Activated CD4-positive, alpha-beta T cell treated with anti-CD3 and anti-CD28 coated beads for 48 hours (primary cell): ENCODE results near the gene KIF9.
"Not testable (repeated sequence)": the region's sequence is repeated elsewhere in the genome, so short reads cannot be mapped to it uniquely, and the experiment has no call there.

Experiments used
- DNase-seq: peaks from one replicate; pipeline ENCODE4 v3.0.0-alpha.2; 2020

The KIF9 gene

GRCh38 chr3:47294392-47294791 is 11.8 kb upstream of the KIF9 start:
- DNase-seq, result no peak

- no peak for DNase-seq
Observed at GRCh38 chr3:47293822-47294221, 11.2 kb upstream of the KIF9 start.

GRCh38 chr3:47291754-47292420 is 9.3 kb upstream of the KIF9 start:
- not testable (repeated sequence) for DNase-seq

- no peak for DNase-seq
Observed at GRCh38 chr3:47291158-47291753, 8.7 kb upstream of the KIF9 start.

- DNase-seq, result no peak
Observed at GRCh38 chr3:47288966-47289910, 6.6 kb upstream of the KIF9 start.

- DNase-seq, result peak; percentile 61
Observed at GRCh38 chr3:47283591-47284364, 1.2 kb upstream of the KIF9 start.

GRCh38 chr3:47283193-47283537 is 566 bp upstream of the KIF9 start:
- DNase-seq, result peak; percentile 34

- DNase-seq, result no peak
Observed at GRCh38 chr3:47280519-47280918, 2.1 kb downstream of the KIF9 start.

GRCh38 chr3:47276558-47276957 is 6.0 kb downstream of the KIF9 start:
- DNase-seq, result no peak

GRCh38 chr3:47274652-47275051 is 7.9 kb downstream of the KIF9 start:
- no peak for DNase-seq

GRCh38 chr3:47273564-47273963 is 9.0 kb downstream of the KIF9 start:
- no peak for DNase-seq

GRCh38 chr3:47270526-47270925 is 12.1 kb downstream of the KIF9 start:
- no peak for DNase-seq

- no peak for DNase-seq
Observed at GRCh38 chr3:47267490-47267824, 15.1 kb downstream of the KIF9 start.

- peak; percentile 71 for DNase-seq
Observed at GRCh38 chr3:47266709-47267489, 15.7 kb downstream of the KIF9 start.

GRCh38 chr3:47265725-47266428 is 16.7 kb downstream of the KIF9 start:
- no peak for DNase-seq

- DNase-seq, result no peak
Observed at GRCh38 chr3:47265008-47265407, 17.6 kb downstream of the KIF9 start.

GRCh38 chr3:47261301-47261700 is 21.3 kb downstream of the KIF9 start:
- no peak for DNase-seq

GRCh38 chr3:47260605-47261004 is 22.0 kb downstream of the KIF9 start:
- no peak for DNase-seq

GRCh38 chr3:47259114-47259513 is 23.5 kb downstream of the KIF9 start:
- no peak for DNase-seq

GRCh38 chr3:47256331-47256730 is 26.3 kb downstream of the KIF9 start:
- DNase-seq, result not testable (repeated sequence)

GRCh38 chr3:47251689-47252088 is 30.9 kb downstream of the KIF9 start:
- no peak for DNase-seq

- not testable (repeated sequence) for DNase-seq
Observed at GRCh38 chr3:47251085-47251484, 31.5 kb downstream of the KIF9 start.
